HG03175 (cell line): ENCODE results near the gene LY86.
A peak's percentile ranks its signal among the peaks of the same experiment; 100 is the strongest.

Experiments
- ATAC-seq: cut with Tn5 transposase; IDR thresholded peaks from one replicate; pipeline ENCODE4 v1.9.1; 2021; ENCODE audit warnings: mild to moderate bottlenecking, moderate library complexity; ENCODE audit not compliant: unreplicated experiment

LY86 gene

DNA sequence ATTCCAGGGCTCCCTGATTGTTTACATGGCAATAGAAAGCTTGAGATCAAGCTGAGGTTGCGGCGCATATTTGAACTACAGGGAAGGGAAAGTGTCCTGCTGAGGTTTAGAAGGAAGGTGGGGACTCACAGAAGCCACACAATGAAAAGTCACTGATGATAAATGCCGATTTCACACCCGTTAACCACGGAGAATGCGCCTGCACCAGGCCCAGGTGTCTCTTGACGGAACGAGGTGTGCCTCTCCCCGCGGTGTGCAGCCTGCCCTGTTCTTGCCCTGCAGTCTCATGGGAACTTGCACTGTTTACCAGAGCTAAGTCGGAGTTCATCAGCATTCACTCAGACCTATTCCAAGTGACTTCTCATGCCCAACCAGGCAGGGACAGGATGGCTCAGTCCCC lies 90.3 kb downstream of the LY86 start:
- no peak for ATAC-seq

DNA sequence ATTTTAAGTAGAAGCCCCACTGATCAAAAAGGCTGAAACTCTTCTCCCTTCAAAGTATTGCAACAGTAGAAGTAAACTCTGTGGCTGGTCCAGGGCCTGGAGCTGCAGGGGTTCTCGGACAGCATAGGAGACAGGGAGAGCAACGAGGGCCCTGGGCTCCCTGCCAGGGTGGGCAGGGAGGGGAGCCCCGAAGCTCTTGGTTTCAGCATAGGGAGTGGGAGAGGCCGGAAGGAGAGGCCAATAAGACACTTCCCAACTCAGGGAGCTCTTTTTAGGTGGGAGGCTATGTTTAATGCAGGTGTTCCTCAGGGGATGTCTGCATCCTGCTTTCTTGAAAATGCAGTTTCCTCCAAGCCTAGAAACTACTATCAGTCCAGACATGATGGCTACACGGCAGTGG lies 91.1 kb downstream of the LY86 start:
- ATAC-seq, result no peak

GRCh38 chr6:6680526-6680925 lies 92.0 kb downstream of the LY86 start:
- ATAC-seq, result no peak

- no peak for ATAC-seq
These were observed 92.7 kb downstream of the LY86 start for GRCh38 chr6:6681075-6681849.

DNA sequence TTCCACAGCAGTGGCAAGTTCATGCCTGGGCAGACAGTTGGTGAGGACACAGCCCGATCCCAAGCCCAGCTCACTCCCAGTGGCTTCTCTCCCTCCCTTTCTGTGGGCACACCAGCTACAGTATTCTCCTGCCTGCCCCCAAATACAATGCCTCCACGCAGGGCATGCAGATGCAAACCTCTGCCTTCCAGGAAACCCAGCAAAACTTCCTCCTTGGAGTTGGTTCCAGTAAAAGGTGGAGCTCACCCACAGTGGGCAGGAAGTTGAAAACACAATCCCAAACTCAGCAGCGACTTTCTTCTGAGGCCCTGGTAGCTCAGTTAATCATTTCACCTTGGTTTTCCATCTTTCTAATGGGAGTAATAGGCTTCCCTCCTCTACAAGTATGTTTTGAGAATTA lies 93.7 kb downstream of the LY86 start:
- ATAC-seq, result no peak

DNA sequence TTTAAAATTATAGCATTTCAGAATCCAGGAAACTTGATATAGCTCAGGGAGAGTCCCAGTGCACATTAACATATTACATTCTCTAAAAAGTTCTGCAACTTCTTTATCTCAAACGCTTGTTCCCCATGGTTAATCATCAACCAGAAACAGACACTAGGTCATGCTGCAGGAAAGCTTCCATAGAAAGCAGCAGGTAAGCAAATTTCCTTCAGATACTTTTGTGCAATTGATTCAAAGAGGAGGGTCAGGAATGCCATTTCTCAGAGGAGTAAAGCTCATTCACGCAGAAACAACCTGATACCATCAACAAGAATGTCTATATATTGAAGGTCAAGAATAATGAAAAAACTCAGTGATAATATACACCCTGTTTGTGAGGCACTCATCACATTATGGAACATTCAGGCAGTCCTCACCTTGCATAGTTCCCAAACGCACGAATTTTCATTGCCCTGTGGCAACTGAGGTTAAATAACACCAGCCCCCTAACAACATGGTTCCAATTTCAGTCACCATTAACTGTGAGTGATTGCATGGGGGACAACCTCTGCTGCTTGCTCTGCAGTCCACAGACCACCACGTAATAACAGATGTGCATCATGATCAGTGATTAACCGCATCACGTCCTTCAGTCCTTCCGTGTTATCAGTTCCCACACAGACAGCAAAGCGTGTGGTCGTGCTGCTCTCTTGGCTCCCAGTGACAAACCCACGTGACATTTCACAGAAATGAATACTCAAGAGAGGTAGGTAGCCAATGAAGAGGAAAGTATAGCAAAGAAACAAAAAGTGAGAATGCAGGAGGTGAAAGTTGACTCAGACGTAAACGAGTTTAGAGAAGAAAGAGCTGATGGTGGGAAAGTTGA lies 95.7 kb downstream of the LY86 start:
- peak; percentile 93 for ATAC-seq

GRCh38 chr6:6685249-6686040 lies 96.9 kb downstream of the LY86 start:
- no peak for ATAC-seq

GRCh38 chr6:6686176-6686575 lies 97.7 kb downstream of the LY86 start:
- ATAC-seq, result no peak

DNA sequence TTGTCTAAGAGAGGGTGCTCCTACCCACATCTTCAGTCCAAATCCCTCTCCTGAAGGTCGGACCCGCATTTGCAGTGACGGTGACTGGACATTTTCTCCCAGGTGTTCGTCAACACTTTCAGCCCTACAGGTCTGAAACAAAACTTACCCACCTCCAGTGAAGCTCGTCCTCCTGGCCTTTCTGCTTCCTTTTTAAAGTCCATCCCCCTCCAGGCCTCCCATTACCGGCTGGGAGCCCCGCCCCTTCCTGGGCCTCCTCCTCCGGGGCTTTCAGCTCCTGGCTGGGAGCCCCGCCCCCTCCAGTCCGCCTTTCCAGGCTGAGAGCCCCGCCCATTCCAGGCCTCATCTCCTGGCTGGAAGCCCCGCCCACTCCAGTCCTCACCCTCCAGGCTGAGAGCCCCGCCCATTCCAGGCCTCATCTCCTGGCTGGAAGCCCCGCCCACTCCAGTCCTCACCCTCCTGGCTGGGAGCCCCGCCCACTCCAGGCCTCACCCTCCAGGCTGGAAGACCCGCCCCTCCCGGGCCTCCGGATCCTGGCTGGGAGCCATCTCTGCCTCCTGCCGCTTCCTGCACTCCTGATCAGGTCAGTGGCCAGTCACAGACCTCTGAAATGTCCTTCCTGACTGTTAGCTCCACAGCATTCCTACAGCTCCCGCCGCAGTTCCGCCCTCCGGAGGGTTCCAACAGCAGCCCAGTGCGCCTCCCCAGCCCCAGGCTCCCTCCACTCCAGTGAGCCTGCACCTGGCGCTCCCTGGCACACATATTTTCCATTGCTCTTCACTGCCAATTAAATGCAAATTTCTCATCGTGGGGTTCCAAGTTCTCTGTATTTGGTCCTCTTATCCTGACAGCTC lies 98.5 kb downstream of the LY86 start:
- ATAC-seq, result no peak

- no peak for ATAC-seq
These were observed 99.8 kb downstream of the LY86 start for GRCh38 chr6:6688283-6688682.

- no peak for ATAC-seq
These were observed 100.4 kb downstream of the LY86 start for GRCh38 chr6:6688951-6689350.

GRCh38 chr6:6689400-6690143 lies 101.1 kb downstream of the LY86 start:
- no peak for ATAC-seq

- no peak for ATAC-seq
These were observed 101.6 kb downstream of the LY86 start for GRCh38 chr6:6690144-6690483.

- ATAC-seq, result no peak
These were observed 105.9 kb downstream of the LY86 start for GRCh38 chr6:6694368-6694780.

DNA sequence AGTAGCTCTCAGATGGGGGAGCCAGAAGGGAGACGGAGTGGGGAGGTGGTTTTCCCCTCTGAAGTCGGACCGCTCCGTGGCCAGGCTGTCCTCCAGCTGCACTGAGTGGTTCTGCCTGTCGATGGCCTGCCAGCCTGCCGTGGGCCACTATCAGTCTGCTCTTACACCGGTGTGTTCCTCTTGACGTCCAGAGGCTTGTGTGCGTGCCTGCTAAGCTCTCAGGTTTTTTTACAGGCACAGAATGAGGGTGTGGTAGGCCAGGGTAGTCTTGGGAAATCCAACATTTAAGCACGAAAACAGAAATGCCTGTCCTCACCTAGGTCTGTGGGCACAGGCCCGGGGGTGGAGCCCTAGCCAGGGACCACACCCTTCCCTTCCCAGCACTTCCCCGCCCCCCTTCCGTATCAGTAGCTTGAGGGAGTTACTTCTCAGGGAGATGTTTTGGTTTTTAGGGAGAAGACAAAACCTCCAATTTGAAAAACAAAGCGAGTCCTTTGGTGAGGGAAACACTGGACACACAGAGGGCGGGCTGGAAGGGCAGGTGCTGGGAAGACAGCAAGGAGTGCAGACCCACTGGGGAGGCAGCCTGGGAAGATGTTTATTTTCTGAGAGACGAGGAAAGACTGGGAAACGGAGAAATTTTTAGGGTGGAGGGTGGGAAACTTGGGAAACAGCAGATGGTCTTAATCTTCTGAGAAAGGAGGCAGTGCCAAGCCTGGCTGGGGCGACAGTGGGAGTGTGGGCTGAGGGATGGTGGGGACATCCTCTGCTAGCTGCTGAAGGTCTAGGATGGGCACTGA lies 106.5 kb downstream of the LY86 start:
- ATAC-seq, result no peak

- ATAC-seq, result no peak
These were observed 107.2 kb downstream of the LY86 start for GRCh38 chr6:6695625-6696276.

- ATAC-seq, result no peak
These were observed 108.5 kb downstream of the LY86 start for GRCh38 chr6:6696867-6697531.

GRCh38 chr6:6697620-6698019 lies 109.1 kb downstream of the LY86 start:
- ATAC-seq, result no peak
